Bronchial epithelial cell (primary cell): ENCODE data around the gene PIP5K1B. TPM values are rescaled to one million over a fixed set of nuclear protein-coding genes. Genes with fewer than 3 reads are reported as not detected.

Source experiments
- DNase-seq: peaks from one replicate; pipeline ENCODE4 v3.0.0-alpha.2; 2010; ENCODE audit warnings: low read depth
- FAIRE-seq: peaks from 2 replicates; lab custom pipeline; 2011; peaks lifted over from hg19 to GRCh38; lab: Jason Lieb, UNC
- H3K27me3 ChIP-seq: 2 replicates; pipeline ENCODE4 v1.5.1; 2011; ENCODE audit warnings: low read length; ENCODE audit not compliant: control insufficient read depth, insufficient read depth
- H3K36me3 ChIP-seq: 2 replicates; pipeline ENCODE4 v1.5.1; 2011; ENCODE audit warnings: low read length; ENCODE audit not compliant: control insufficient read depth, insufficient read depth
- H3K4me3 ChIP-seq: 2 replicates; pipeline ENCODE4 v1.5.1; 2011; ENCODE audit warnings: mild to moderate bottlenecking, low read depth, low read length, control low read depth
- CTCF ChIP-seq: IDR thresholded peaks from 2 replicates; pipeline ENCODE4 v1.5.1; 2011; ENCODE audit warnings: mild to moderate bottlenecking, moderate library complexity, low read length, control low read depth, inconsistent platforms; ENCODE audit not compliant: insufficient read depth, severe bottlenecking
- total RNA-seq: library from RNA; depleted of rRNA; stranded (reverse); fragments of >200 nt; gene quantifications from 2 replicates; pipeline ENCODE4 v1.2.1, GENCODE V29; 2014

Gene PIP5K1B
- total RNA-seq, 1 donor from 2014 or later, result 2.9 TPM

- TF ChIP-seq CTCF, result no peak
- no peak overlapping the region for H3K4me3 ChIP-seq
- FAIRE-seq, result no peak
These were observed 128.0 kb downstream of the PIP5K1B start for GRCh38 chr9:68832861-68833518.

GRCh38 chr9:68834931-68835520, 130.0 kb downstream of the PIP5K1B start:
- TF ChIP-seq CTCF, result no peak
- Histone ChIP-seq H3K27me3 (no peaks in the 10 kb centered on the region), H3K36me3 (no peaks in the 10 kb centered on the region), H3K4me3 (no peak overlapping the region)
- DNase-seq (no peak), FAIRE-seq (no peak)

More at GRCh38 chr9:68832861-68833518, 128.0 kb downstream of the PIP5K1B start:
- Histone ChIP-seq H3K27me3 (no peaks in the 10 kb centered on the region), H3K36me3 (no peaks in the 10 kb centered on the region)
- DNase-seq, result no peak

GRCh38 chr9:68836788-68837187, 131.7 kb downstream of the PIP5K1B start:
- FAIRE-seq, result no peak
- no peak for DNase-seq

GRCh38 chr9:68838245-68838644, 133.2 kb downstream of the PIP5K1B start:
- FAIRE-seq (no peak), DNase-seq (no peak)
- Histone ChIP-seq H3K36me3 (no peaks in the 10 kb centered on the region), H3K4me3 (no peak overlapping the region), H3K27me3 (no peaks in the 10 kb centered on the region)
- TF ChIP-seq CTCF, result no peak

More at GRCh38 chr9:68836788-68837187, 131.7 kb downstream of the PIP5K1B start:
- Histone ChIP-seq H3K4me3 (no peak overlapping the region), H3K27me3 (no peaks in the 10 kb centered on the region), H3K36me3 (no peaks in the 10 kb centered on the region)
- TF ChIP-seq CTCF, result no peak

- Histone ChIP-seq H3K27me3 (no peaks in the 10 kb centered on the region), H3K4me3 (no peak overlapping the region), H3K36me3 (no peaks in the 10 kb centered on the region)
- no peak for TF ChIP-seq CTCF
- FAIRE-seq, result no peak
- no peak for DNase-seq
These were observed 136.4 kb downstream of the PIP5K1B start for GRCh38 chr9:68841276-68842052.
